GM13976 (cell line): ENCODE data around the gene PICALM.

ENCODE experiments used
- DNase-seq: peaks from one replicate; pipeline ENCODE4 v3.0.0; 2012; ENCODE audit warnings: low spot score
- CTCF ChIP-seq: IDR thresholded peaks from 2 replicates; pipeline ENCODE4 v1.5.1; 2012; ENCODE audit warnings: borderline replicate concordance, mild to moderate bottlenecking; ENCODE audit not compliant: insufficient read depth; ENCODE audit errors: extremely low read depth, missing control alignments, control extremely low read depth
- in situ Hi-C: fragments of 300-500 bp; cut with MboI; formaldehyde crosslinking; loops from one replicate; pipeline ENCODE4 v1.12.0; 2022; ENCODE audit warnings: low sequenced_read_pairs, mixed read lengths, inconsistent platforms; ENCODE audit not compliant: unreplicated experiment

Gene PICALM

DNA sequence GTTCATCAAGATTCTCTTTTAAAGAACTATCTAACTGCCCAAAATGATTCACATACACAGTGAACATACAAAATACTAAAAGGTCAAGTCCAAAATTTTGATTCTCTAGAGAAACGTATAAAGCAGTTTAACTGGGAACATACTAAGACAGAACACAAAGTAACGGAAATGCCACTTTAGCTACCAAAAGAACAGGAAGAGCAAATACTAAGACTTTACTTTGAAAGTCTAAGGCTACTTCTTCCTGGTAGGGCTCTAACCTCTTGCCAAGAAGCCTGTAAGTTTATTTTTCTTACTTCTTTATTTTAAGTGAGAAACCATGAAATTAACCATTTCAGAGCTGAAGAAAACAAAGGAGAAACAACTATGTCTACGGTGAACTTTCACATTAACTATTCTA, 6.2 kb downstream of the PICALM start:
- in situ Hi-C loops = no loop called here
- no peak for DNase-seq

DNA sequence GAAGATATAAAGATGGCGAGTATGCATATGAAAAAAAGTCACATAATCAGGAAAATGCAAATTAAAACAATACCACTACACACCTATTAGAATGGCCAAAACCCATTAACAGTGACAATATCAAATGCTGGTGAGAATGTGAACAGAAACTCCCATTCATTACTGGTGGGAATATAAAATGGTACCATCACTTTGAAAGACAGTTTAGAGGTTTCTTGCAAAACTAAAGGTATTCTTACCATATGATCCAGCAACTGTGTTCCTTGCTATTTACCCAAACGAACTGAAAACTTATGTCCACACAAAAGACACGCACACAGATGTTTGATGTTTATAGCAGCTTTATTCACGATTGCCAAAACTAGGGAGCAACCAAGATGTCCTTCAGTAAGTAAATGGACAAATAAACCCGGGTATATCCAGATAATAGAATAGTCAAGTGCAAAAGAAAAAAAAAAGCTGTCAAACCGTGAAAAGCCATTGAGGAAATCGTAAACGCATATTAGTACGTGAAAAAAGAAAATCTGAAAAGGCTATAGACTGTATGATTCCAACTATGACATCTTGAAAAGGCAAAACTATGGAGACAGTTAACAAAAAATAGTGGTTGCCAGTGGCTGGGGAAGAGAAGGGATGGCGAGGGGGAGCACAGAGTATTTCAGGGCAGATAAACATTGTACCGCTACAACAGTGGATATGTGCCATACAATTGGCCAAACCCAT, 7.2 kb downstream of the PICALM start:
- no peak for DNase-seq
- in situ Hi-C loops = no loop called here
- no peak for TF ChIP-seq CTCF

More for the DNA sequence above, 6.2 kb downstream of the PICALM start:
- TF ChIP-seq CTCF = no peak

DNA sequence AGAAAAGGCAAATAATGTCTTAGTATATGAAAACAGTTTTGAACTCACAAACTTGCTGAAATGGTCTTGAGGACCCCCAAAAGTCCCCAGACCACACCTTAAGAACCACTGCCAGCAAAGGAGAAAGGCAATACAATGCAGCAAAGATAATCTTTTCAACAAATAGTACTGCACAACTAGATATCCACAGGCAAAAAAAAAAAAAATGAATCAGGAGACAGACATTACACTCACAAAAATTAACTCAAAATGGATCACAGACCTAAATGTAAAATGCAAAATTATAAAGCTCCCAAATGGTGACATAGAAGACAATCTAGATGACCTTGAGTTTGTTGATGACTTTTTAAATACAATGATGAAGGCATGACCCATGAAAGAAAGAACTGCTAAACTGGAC, 8.3 kb downstream of the PICALM start:
- in situ Hi-C loops = no loop called here
- no peak for TF ChIP-seq CTCF
- no peak for DNase-seq

DNA sequence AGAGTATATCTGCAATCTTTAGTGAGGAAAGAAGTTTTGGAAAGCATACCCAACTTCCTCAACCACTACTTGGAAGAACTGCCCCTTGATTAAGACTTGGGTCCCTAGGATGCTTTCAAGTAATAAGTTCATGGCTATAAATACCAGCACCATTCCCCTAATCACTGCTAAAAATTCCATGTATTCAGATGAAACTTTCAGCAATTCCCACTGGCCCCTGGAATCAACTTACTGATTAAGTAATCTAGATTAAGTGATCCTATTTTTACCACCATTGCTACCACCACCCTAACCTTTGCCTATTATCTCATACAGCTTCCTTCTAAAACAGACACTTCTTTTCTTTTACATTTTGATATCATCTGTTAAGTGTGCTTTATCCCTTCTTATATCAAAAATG, 10.5 kb downstream of the PICALM start:
- in situ Hi-C loops = no loop called here
- no peak for DNase-seq
- TF ChIP-seq CTCF = no peak

GRCh38 chr11:86056351-86056854, 12.5 kb downstream of the PICALM start:
- in situ Hi-C loops = no loop called here
- no peak for DNase-seq
- no peak for TF ChIP-seq CTCF

- TF ChIP-seq CTCF = no peak
- DNase-seq = no peak
- in situ Hi-C loops = no loop called here
These were observed 15.9 kb downstream of the PICALM start for GRCh38 chr11:86052693-86053641.
